SH-SY5Y (cell line): Measurements from ENCODE around the gene KIF25.

Experiments used
- GATA2 ChIP-seq: IDR thresholded peaks from 2 replicates; pipeline ENCODE4 v1.6.1; 2011; ENCODE audit warnings: mild to moderate bottlenecking, low read depth, low read length
- GATA3 ChIP-seq: IDR thresholded peaks from 2 replicates; pipeline ENCODE4 v1.6.1; 2011; ENCODE audit warnings: low read depth, mild to moderate bottlenecking, low read length, moderate library complexity

GRCh38 chr6:168016721-168017525 lies 19.5 kb downstream of the KIF25 start:
- TF ChIP-seq GATA2, result no peak
- TF ChIP-seq GATA3, result no peak
